K562 (cell line): ENCODE measurements around the gene PFDN4. TPM values are rescaled to one million over a fixed set of nuclear protein-coding genes. Genes with fewer than 3 reads are reported as not detected.

Experiments
- ATAC-seq: fragments of 200-7000 bp; cut with Tn5 transposase; 3 replicates; pipeline ENCODE4 v1.9.1; 2020; ENCODE audit warnings: moderate library complexity
- BruUV-seq: library from RNA; stranded (reverse); fragments of 400-500 nt; replicated peaks from 2 replicates; lab custom pipeline; 2021; lab: Mats Ljungman, UMichigan
- CTCF ChIA-PET: fragments of 300-600 bp; formaldehyde crosslinking; extraction: SDS; loops from one replicate; lab custom pipeline; 2021; ENCODE audit warnings: low intra/inter-chr PET ratio; lab: Yijun Ruan, JAX
- POLR2A ChIA-PET: fragments of 300-600, 350-650 bp; sonication (Branson Sonifier 250); formaldehyde crosslinking; extraction: SDS; loops from one replicate; lab custom pipeline; 2021; ENCODE audit warnings: antibody characterized with exemption, inconsistent platforms; lab: Yijun Ruan, JAX
- DNase-seq, 4 experiments: peaks; one replicate each; pipeline versions ENCODE4 v3.0.0 to v3.0.0-alpha.2; 2011 to 2018; ENCODE audit warnings: low spot score in 3 of 4, mixed read lengths in 3 of 4; ENCODE audit errors: extremely low read depth in 1 of 4
- FAIRE-seq: peaks from 2 replicates; lab custom pipeline; 2011; peaks lifted over from hg19 to GRCh38; lab: Jason Lieb, UNC
- H2AFZ ChIP-seq: 2 replicates; pipeline ENCODE4 v1.6.0; 2011; ENCODE audit warnings: low read depth, low read length, control low read depth, inconsistent platforms
- H3K27ac ChIP-seq: fragments of 200-600 bp; 3 replicates; pipeline ENCODE4 v1.8.0; 2011; ENCODE audit warnings: low read depth, mild to moderate bottlenecking, control low read depth, inconsistent platforms, low read length, moderate library complexity, mixed read lengths; ENCODE audit errors: extremely low read depth
- H3K27me3 ChIP-seq, 2 experiments: fragments of 300-600 bp in 1 of 2; 2 replicates in 1 of 2; 3 replicates in 1 of 2; pipeline versions ENCODE4 v1.6.0 to v1.8.0; 2011; ENCODE audit warnings: inconsistent platforms in 2 of 2, low read length in 2 of 2, mild to moderate bottlenecking in 1 of 2, mixed read lengths in 1 of 2, moderate library complexity in 1 of 2; ENCODE audit not compliant: control insufficient read depth in 2 of 2, insufficient read depth in 2 of 2
- H3K36me3 ChIP-seq: fragments of 300-600 bp; 3 replicates; pipeline ENCODE4 v1.8.0; 2011; ENCODE audit warnings: mild to moderate bottlenecking, low read length, inconsistent platforms; ENCODE audit not compliant: control insufficient read depth, insufficient read depth
- H3K4me1 ChIP-seq, 2 experiments: fragments of 200-600 bp in 1 of 2; replicated peaks in 1 of 2; 2 replicates in 1 of 2; 3 replicates in 1 of 2; pipeline versions ENCODE4 v1.5.1 to v1.8.0; 2011; ENCODE audit warnings: inconsistent platforms in 2 of 2, low read length in 2 of 2, mild to moderate bottlenecking in 1 of 2, mixed read lengths in 1 of 2, moderate library complexity in 1 of 2; ENCODE audit not compliant: control insufficient read depth in 2 of 2, insufficient read depth in 2 of 2
- H3K4me2 ChIP-seq: 2 replicates; pipeline ENCODE4 v1.6.1; 2011; ENCODE audit warnings: low read length, control low read depth, inconsistent platforms, mixed read lengths; ENCODE audit not compliant: insufficient read depth
- H3K4me3 ChIP-seq: fragments of 200-600 bp; sonication (generic), shearing (Covaris generic); 2 replicates; pipeline ENCODE4 v1.5.1; 2016; ENCODE audit warnings: control low read depth, inconsistent platforms
- H3K79me2 ChIP-seq: fragments of 200-600 bp; 3 replicates; pipeline ENCODE4 v1.8.0; 2011; ENCODE audit warnings: low read length, inconsistent platforms; ENCODE audit not compliant: control insufficient read depth, insufficient read depth
- H3K9ac ChIP-seq, 2 experiments: 2 replicates each; pipeline versions ENCODE4 v1.6.0 to v1.6.1; 2011; ENCODE audit warnings: low read depth in 2 of 2, low read length in 2 of 2, control low read depth in 1 of 2, inconsistent platforms in 1 of 2, mild to moderate bottlenecking in 1 of 2, mixed read lengths in 1 of 2; ENCODE audit not compliant: insufficient read depth in 1 of 2
- H3K9me1 ChIP-seq: one replicate; pipeline ENCODE4 v1.6.0; 2011; ENCODE audit warnings: inconsistent platforms, mild to moderate bottlenecking, low read length, moderate library complexity; ENCODE audit not compliant: control insufficient read depth, insufficient read depth
- H3K9me3 ChIP-seq: replicated peaks from 2 replicates; pipeline ENCODE4 v1.5.1; 2011; ENCODE audit warnings: low read depth, low read length, inconsistent platforms; ENCODE audit not compliant: control insufficient read depth, insufficient read depth
- H4K20me1 ChIP-seq: replicated peaks from 2 replicates; pipeline ENCODE4 v1.6.1; 2011; ENCODE audit warnings: low read length, inconsistent platforms, mixed read lengths; ENCODE audit not compliant: control insufficient read depth, insufficient read depth
- ZBTB11 ChIP-seq, 3 experiments: fragments of 200-800 bp in 1 of 3; fragments of 250-450 bp in 1 of 3; fragments of 450-650 bp in 1 of 3; sonication (Bioruptor Pico) in 1 of 3; sonication (Bioruptor generic) in 1 of 3; formaldehyde crosslinking in 1 of 3; IDR thresholded peaks; 2 replicates each; pipeline versions ENCODE4 v1.6.1 to v1.8.0; 2016 to 2022; ENCODE audit warnings: mild to moderate bottlenecking in 2 of 3, missing genetic modification characterization in 2 of 3, missing compliant biosample characterization in 1 of 3, moderate library complexity in 1 of 3
- WGBS: fragments of 100-300 bp; shearing (Covaris generic); methylation state at CpG from one replicate; pipeline ENCODE4 v1.1.6; 2016; ENCODE audit warnings: low coverage, mixed read lengths; ENCODE audit not compliant: insufficient coverage; ENCODE audit errors: missing lambda C conversion rate; 5-methylcytosine and 5-hydroxymethylcytosine counted together
- in situ Hi-C: fragments of 300-500 bp; cut with MboI; formaldehyde crosslinking; loops from 4 replicates; pipeline ENCODE4 v1.15.0; 2018; ENCODE audit warnings: inconsistent platforms, mixed read lengths
- intact Hi-C: fragments of 100-400 bp; cut with micrococcal nuclease; formaldehyde crosslinking; loops from 2 replicates; pipeline ENCODE4 v1.14.2; 2022
- polyA plus RNA-seq, 8 experiments: library from polyadenylated mRNA; depleted of rRNA in 4 of 8; stranded (reverse) in 5 of 8; unstranded in 3 of 8; fragments of >200 nt; fragmentation: Nextera tagmentation in 2 of 8; fragmentation: Illumina TruSeq in 1 of 8; extraction: Ambion mirVana in 2 of 8; extraction: Trizol in 1 of 8; gene quantifications; 2 replicates each; pipeline versions ENCODE4 v1.2.1 to v1.2.3, GENCODE V29; 2011 to 2014; ENCODE audit warnings: inconsistent platforms in 1 of 8, missing spikeins in 1 of 8
- total RNA-seq, 7 experiments: library from RNA; depleted of rRNA in 6 of 7; stranded (reverse); fragments of >200 nt in 6 of 7; fragmentation: Illumina TruSeq in 2 of 7; extraction: Trizol in 2 of 7; gene quantifications; 2 replicates each; pipeline versions ENCODE4 v1.2.1 to v1.2.3, GENCODE V29; 2011 to 2021; ENCODE audit warnings: low replicate concordance in 1 of 7
- TF ChIP-seq, protein P1 (sequence below): fragments of 450-650 bp; IDR thresholded peaks from 2 replicates; pipeline ENCODE4 v1.6.1; 2018; ENCODE audit not compliant: partially characterized antibody

Gene PFDN4
- total and polyA plus RNA-seq, 9 of the 15 experiments (the other 6 are each of a cell fraction or from before 2014, with no cell fraction given): 60.1 to 214 (median 122) TPM

DNA sequence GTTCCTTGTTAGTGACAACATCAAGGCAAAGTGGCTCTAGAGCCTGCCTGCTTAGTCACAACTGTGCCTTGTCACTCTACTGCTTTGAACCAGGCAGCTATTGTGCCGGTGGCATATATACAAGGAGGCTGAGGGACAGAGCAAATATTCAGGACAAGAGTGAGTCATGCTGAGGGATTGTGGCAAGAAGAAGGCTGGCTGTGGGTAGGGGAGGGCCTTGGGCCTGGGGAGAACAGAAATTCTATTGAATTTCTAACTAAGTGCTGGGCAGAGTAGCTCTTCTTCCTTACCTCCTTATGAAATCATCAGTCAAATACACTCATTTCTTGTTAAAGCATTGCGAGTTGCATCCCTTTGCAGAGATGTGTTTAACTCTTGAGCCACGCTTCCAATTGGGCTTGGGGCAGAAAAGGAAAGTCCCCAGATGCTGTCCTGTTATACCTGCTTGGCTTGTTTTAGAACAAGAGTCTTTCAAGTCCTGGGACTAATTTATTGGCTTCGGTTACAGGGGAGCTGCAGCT lies 59.7 kb downstream of the PFDN4 start:
- BruUV-seq: no TSS peak
- DNase-seq: no peak
- TF ChIP-seq, protein P1, sequence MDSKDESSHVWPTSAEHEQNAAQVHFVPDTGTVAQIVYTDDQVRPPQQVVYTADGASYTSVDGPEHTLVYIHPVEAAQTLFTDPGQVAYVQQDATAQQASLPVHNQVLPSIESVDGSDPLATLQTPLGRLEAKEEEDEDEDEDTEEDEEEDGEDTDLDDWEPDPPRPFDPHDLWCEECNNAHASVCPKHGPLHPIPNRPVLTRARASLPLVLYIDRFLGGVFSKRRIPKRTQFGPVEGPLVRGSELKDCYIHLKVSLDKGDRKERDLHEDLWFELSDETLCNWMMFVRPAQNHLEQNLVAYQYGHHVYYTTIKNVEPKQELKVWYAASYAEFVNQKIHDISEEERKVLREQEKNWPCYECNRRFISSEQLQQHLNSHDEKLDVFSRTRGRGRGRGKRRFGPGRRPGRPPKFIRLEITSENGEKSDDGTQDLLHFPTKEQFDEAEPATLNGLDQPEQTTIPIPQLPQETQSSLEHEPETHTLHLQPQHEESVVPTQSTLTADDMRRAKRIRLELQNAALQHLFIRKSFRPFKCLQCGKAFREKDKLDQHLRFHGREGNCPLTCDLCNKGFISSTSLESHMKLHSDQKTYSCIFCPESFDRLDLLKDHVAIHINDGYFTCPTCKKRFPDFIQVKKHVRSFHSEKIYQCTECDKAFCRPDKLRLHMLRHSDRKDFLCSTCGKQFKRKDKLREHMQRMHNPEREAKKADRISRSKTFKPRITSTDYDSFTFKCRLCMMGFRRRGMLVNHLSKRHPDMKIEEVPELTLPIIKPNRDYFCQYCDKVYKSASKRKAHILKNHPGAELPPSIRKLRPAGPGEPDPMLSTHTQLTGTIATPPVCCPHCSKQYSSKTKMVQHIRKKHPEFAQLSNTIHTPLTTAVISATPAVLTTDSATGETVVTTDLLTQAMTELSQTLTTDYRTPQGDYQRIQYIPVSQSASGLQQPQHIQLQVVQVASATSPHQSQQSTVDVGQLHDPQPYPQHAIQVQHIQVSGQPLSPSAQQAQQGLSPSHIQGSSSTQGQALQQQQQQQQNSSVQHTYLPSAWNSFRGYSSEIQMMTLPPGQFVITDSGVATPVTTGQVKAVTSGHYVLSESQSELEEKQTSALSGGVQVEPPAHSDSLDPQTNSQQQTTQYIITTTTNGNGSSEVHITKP: no peak
- peak in 1 of 3 experiments; percentile 34; a peak in 1 of 6 replicates for TF ChIP-seq ZBTB11 (CRISPR knock-in tag; IDR thresholded peaks at IDR 0.05)
- H3K36me3 ChIP-seq: no peaks in the 10 kb centered on the region
- FAIRE-seq: no peak
- no peak overlapping the region for H3K4me2 ChIP-seq
- in situ Hi-C loops: no loop called here
- CTCF ChIA-PET: no interaction called here
- H2AFZ ChIP-seq: no peak overlapping the region
- no peaks in the 10 kb centered on the region for H3K27me3 ChIP-seq
- H3K9me3 ChIP-seq: no peaks in the 10 kb centered on the region
- H3K27ac ChIP-seq: no peak overlapping the region
- H3K4me1 ChIP-seq: no peaks in the 10 kb centered on the region
- POLR2A ChIA-PET: no interaction called here
- no peak overlapping the region for H3K4me3 ChIP-seq
- H3K9ac ChIP-seq: no peak overlapping the region
- intact Hi-C loops: no loop called here
- ATAC-seq: no peak
- 2% methylated on average over 4 of the region's 4 CpGs for WGBS
- H3K9me1 ChIP-seq: no peaks in the 10 kb centered on the region
- H4K20me1 ChIP-seq: no peaks in the 10 kb centered on the region
- H3K79me2 ChIP-seq: no peaks in the 10 kb centered on the region
